ENCODE data around the gene SLC13A2. TPM values are rescaled to one million over a fixed set of nuclear protein-coding genes. Genes with fewer than 3 reads are reported as not detected.

Gene SLC13A2
- total RNA-seq, 6 experiments from 2014 or later = 0.09 to 0.49 (median 0.24) TPM

DNA sequence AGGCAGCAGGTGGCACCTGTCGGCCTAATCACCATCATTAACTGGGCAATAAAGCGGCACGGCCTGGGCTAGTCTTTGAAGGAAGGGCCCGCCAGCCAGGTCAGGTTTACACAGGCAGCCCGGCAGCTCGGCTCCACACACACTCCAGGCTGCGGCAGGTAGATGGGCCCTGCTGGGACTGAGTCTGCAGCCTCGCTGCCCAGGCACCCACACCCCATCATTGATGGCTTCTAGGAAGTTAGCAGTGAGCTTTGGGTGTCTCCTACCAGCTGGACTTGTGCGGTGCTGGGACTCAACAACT, 25.9 kb downstream of the SLC13A2 start:
- Histone ChIP-seq H3K27me3 (no peaks in the 10 kb centered on the region), H3K4me3 (no peak overlapping the region), H3K4me1 (no peaks in the 10 kb centered on the region), H3K36me3 (no peaks in the 10 kb centered on the region), H3K27ac (no peak overlapping the region), H3K9me3 (no peaks in the 10 kb centered on the region)
- DNase-seq (no peak), ATAC-seq (no peak)
- no CpG with 5 or more reads among the region's 9 CpGs for WGBS (ENCODE audit: insufficient coverage, low coverage, low lambda C conversion rate, missing lambda C conversion rate)
- TF ChIP-seq, protein P1, sequence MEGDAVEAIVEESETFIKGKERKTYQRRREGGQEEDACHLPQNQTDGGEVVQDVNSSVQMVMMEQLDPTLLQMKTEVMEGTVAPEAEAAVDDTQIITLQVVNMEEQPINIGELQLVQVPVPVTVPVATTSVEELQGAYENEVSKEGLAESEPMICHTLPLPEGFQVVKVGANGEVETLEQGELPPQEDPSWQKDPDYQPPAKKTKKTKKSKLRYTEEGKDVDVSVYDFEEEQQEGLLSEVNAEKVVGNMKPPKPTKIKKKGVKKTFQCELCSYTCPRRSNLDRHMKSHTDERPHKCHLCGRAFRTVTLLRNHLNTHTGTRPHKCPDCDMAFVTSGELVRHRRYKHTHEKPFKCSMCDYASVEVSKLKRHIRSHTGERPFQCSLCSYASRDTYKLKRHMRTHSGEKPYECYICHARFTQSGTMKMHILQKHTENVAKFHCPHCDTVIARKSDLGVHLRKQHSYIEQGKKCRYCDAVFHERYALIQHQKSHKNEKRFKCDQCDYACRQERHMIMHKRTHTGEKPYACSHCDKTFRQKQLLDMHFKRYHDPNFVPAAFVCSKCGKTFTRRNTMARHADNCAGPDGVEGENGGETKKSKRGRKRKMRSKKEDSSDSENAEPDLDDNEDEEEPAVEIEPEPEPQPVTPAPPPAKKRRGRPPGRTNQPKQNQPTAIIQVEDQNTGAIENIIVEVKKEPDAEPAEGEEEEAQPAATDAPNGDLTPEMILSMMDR (IDR thresholded peaks at IDR 0.05) = no peak
- TF ChIP-seq POLR2A (IDR thresholded peaks at IDR 0.05) = no peak
- intact Hi-C loops (cut with DNase I) = loop anchor here in 1 of 2 donors (5.0 kb wide), 1 partner anchor 113 kb away; the partner anchor contains the start of gene RSKR

DNA sequence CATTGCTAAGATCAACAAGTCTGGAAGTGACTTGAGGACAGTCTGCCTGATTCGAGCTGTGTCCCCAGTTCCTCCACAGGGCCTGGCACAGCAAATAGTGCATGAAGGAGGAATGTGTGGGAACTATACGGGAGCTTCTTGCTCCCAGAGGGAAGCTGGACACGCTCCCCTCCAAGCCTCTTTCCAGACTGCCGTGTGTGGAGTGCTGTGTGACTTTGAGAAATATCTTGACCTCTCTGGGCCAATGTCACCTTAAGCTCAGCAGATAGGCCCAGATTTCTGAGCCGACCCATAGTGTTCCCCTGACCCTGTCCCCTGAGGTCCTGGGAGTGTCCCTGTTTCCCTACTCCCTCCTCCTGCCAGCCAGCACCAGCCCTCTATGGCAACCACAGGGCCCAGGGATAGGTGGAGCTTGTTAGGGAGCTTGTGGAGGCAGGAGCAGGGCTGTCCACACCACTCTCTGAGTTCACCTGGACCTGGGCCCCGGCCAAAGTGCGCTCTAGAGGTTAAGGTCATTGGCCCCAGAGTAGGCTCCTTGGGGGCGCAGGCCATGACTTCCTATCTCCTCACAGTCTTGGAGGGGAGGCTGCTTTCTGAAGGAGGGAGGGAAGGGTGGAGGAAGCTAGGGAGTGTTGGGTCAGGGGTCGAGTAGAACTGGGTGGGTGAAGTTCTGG, 26.4 kb downstream of the SLC13A2 start:
- no peak for ATAC-seq
- H3K4me1 ChIP-seq = no peaks in the 10 kb centered on the region
- TF ChIP-seq POLR2A (IDR thresholded peaks at IDR 0.05) = no peak
- TF ChIP-seq, protein P1 (IDR thresholded peaks at IDR 0.05) = no peak
- H3K4me3 ChIP-seq = no peak overlapping the region
- no peaks in the 10 kb centered on the region for H3K36me3 ChIP-seq
- WGBS (ENCODE audit: insufficient coverage, low coverage, low lambda C conversion rate, missing lambda C conversion rate) = 43% methylated on average over 4 of the region's 9 CpGs
- H3K27me3 ChIP-seq = no peaks in the 10 kb centered on the region
- no peaks in the 10 kb centered on the region for H3K9me3 ChIP-seq
- H3K27ac ChIP-seq = no peak overlapping the region
- intact Hi-C loops (cut with DNase I) = loop anchor here in 1 of 2 donors (5.0 kb wide), 1 partner anchor 112 kb away; the partner anchor contains the start of gene RSKR
- no peak for DNase-seq

DNA sequence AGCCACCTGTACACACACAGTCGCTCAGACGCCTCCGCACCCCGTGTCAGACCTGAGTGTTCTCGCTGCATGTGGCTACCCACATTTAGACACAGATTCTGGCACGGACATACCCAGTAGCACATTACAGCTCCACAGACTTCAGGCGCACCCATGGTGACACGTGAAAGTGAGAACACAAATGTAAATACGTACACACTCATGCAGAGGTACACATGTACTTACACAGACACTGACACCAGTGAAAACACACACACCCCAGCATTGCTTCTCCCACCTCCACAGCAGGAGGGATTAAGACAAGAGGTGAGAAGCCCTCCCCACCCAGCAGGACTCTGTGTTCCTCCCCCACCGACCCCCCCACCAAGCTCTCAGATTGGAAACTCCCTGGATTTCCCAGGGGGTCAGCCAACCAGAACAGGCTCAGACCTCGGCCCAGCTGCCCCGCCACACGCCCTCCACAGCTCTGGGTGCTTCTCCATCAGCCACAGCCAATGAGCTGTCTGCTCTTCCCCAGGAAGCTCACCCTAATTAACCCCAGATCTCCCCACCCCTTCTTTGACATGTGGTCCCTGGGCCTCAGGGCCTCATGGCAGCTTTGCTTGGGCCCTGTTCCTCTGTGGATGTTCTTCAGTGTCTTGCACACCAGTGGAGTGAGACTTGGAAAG, 27.4 kb downstream of the SLC13A2 start:
- ATAC-seq (no peak), DNase-seq (no peak)
- Histone ChIP-seq H3K27ac (no peak overlapping the region), H3K27me3 (no peaks in the 10 kb centered on the region), H3K36me3 (no peaks in the 10 kb centered on the region), H3K4me1 (no peaks in the 10 kb centered on the region), H3K9me3 (no peaks in the 10 kb centered on the region), H3K4me3 (no peak overlapping the region)
- WGBS (ENCODE audit: insufficient coverage, low coverage, low lambda C conversion rate, missing lambda C conversion rate) = 70% methylated on average over 9 of the region's 13 CpGs
- intact Hi-C loops (cut with DNase I) = no loop called here
- TF ChIP-seq POLR2A (IDR thresholded peaks at IDR 0.05) = no peak
- TF ChIP-seq, protein P1 (IDR thresholded peaks at IDR 0.05) = no peak

DNA sequence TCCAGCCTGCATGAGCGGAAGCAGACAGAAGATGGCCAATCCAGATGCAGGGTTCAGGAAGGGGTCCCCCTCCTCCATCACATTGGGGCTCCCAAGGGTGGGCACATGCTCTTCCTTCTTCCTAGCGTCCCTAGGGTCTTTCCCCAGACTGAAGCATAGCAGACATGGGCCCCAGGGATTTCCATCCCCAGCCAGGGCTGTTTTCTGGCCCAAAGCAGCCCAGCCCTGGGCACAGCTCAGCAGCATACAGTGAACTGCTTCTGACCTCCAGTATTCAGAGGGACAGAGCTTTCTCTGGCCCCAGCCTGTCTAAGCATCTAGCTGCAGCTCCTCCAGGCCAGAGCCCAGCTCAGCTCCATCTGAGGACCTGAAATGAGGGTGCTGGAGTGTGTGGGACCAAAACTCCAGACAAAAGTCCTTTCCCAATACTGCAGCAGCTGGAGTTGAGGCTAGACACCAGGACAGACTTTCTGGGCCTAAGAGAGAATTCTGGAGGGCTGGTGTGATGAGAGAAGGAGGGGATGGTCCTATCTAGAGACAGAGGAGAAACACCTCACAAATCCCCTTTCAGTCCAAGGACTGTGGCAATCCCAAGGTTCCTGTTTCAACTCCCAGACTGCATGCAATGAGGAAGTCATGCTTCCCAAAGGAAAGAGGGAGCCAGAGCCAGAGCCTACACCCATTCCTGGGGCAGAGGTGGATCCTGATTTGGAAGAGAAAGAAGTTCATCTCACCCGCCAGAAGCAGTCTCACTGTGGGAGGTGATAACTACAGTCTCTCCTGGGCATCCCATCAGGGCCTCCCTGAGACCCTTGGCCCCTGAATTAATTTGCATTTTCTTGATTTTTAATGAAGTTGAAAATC, 28.2 kb downstream of the SLC13A2 start:
- no peaks in the 10 kb centered on the region for H3K9me3 ChIP-seq
- no peaks in the 10 kb centered on the region for H3K36me3 ChIP-seq
- no peak for TF ChIP-seq POLR2A (IDR thresholded peaks at IDR 0.05)
- TF ChIP-seq, protein P1 (IDR thresholded peaks at IDR 0.05) = no peak
- no peak overlapping the region for H3K27ac ChIP-seq
- ATAC-seq (no peak), DNase-seq (no peak)
- H3K27me3 ChIP-seq = no peaks in the 10 kb centered on the region
- intact Hi-C loops (cut with DNase I) = no loop called here
- no peaks in the 10 kb centered on the region for H3K4me1 ChIP-seq
- no peak overlapping the region for H3K4me3 ChIP-seq
- WGBS (ENCODE audit: insufficient coverage, low coverage, low lambda C conversion rate, missing lambda C conversion rate) = 60% methylated on average over 2 of the region's 3 CpGs

All from right lobe of liver (tissue), 6 donors.